Smooth muscle cell (in vitro differentiated cells): ENCODE results near the gene FANCD2. TPM values are rescaled to one million over a fixed set of nuclear protein-coding genes. Genes with fewer than 3 reads are reported as not detected.
"Not testable (repeated sequence)": the region's sequence is repeated elsewhere in the genome, so short reads cannot be mapped to it uniquely, and the experiment has no call there.

Experiments used
- DNase-seq: peaks from one replicate; lab custom pipeline; 2025; ENCODE audit not compliant: unreplicated experiment; lab: John Stamatoyannopoulos, UW
- H2AFZ ChIP-seq: fragments of 200-600 bp; sonication (generic); 2 replicates; pipeline ENCODE4 v1.6.0; 2016; ENCODE audit warnings: antibody characterized with exemption, low read depth, mild to moderate bottlenecking
- H3F3A ChIP-seq: fragments of 200-600 bp; sonication (generic); 2 replicates; pipeline ENCODE4 v1.6.0; 2017; ENCODE audit warnings: antibody characterized with exemption, low read depth
- H3K27ac ChIP-seq: fragments of 200-600 bp; sonication (generic); 2 replicates; pipeline ENCODE4 v1.5.1; 2016; ENCODE audit warnings: low read depth, mild to moderate bottlenecking
- H3K27me3 ChIP-seq: fragments of 200-600 bp; sonication (generic); 2 replicates; pipeline ENCODE4 v1.6.1; 2016; ENCODE audit warnings: low read depth, mild to moderate bottlenecking
- H3K36me3 ChIP-seq: fragments of 200-600 bp; sonication (generic); 2 replicates; pipeline ENCODE4 v1.5.1; 2016; ENCODE audit warnings: low read depth
- H3K4me1 ChIP-seq: fragments of 200-600 bp; sonication (generic); 2 replicates; pipeline ENCODE4 v1.5.1; 2016; ENCODE audit warnings: low read depth
- H3K4me2 ChIP-seq: fragments of 200-600 bp; sonication (generic); 2 replicates; pipeline ENCODE4 v1.6.0; 2016; ENCODE audit warnings: mild to moderate bottlenecking
- H3K4me3 ChIP-seq: fragments of 200-600 bp; sonication (generic); 2 replicates; pipeline ENCODE4 v1.5.1; 2016; ENCODE audit warnings: mild to moderate bottlenecking
- H3K79me2 ChIP-seq: fragments of 200-600 bp; sonication (generic); 2 replicates; pipeline ENCODE4 v1.6.0; 2016; ENCODE audit warnings: low read depth, mild to moderate bottlenecking
- H3K9ac ChIP-seq: fragments of 200-600 bp; sonication (generic); 2 replicates; pipeline ENCODE4 v1.6.0; 2016; ENCODE audit warnings: low read depth
- H3K9me3 ChIP-seq: fragments of 200-600 bp; sonication (generic); replicated peaks from 2 replicates; pipeline ENCODE4 v1.5.1; 2016; ENCODE audit warnings: low read depth
- H4K20me1 ChIP-seq: fragments of 200-600 bp; sonication (generic); 2 replicates; pipeline ENCODE4 v1.6.0; 2016; ENCODE audit warnings: low read depth
- CTCF ChIP-seq: fragments of 200-600 bp; sonication (generic); IDR thresholded peaks from 2 replicates; pipeline ENCODE4 v1.5.1; 2017; ENCODE audit warnings: borderline replicate concordance, mild to moderate bottlenecking, antibody characterized with exemption; ENCODE audit not compliant: insufficient read depth, poor library complexity, severe bottlenecking
- WGBS: methylation state at CpG from one replicate; pipeline ENCODE4 v1.1.7; 2016; ENCODE audit warnings: low lambda C conversion rate; 5-methylcytosine and 5-hydroxymethylcytosine counted together
- polyA plus RNA-seq: library from polyadenylated mRNA; unstranded; fragments of >200 nt; fragmentation: Nextera tagmentation; extraction: Ambion mirVana; gene quantifications from 2 replicates; pipeline ENCODE4 v1.2.1, GENCODE V29; 2016
- total RNA-seq: library from RNA; depleted of rRNA; stranded (reverse); fragments of >200 nt; gene quantifications from 2 replicates; pipeline ENCODE4 v1.2.3, GENCODE V29; 2014

The FANCD2 gene
- total and polyA plus RNA-seq, 2 experiments from 2014 or later: 4.4 to 7.6 TPM

GRCh38 chr3:10006048-10006761 lies 20.0 kb upstream of the FANCD2 start:
- Histone ChIP-seq H3K27ac (no peak overlapping the region), H3K79me2 (no peaks in the 10 kb centered on the region), H3K4me3 (no peak overlapping the region), H3K4me2 (no peak overlapping the region), H3K36me3 (no peaks in the 10 kb centered on the region), H3F3A (no peaks in the 10 kb centered on the region), H4K20me1 (no peaks in the 10 kb centered on the region), H3K4me1 (peaks cover 4% of the 10 kb centered on the region), H3K27me3 (no peaks in the 10 kb centered on the region), H2AFZ (no peak overlapping the region), H3K9me3 (no peaks in the 10 kb centered on the region), H3K9ac (no peak overlapping the region)
- no peak for TF ChIP-seq CTCF
- DNase-seq: no peak
- 87% methylated on average over 10 of the region's 10 CpGs for WGBS

DNA sequence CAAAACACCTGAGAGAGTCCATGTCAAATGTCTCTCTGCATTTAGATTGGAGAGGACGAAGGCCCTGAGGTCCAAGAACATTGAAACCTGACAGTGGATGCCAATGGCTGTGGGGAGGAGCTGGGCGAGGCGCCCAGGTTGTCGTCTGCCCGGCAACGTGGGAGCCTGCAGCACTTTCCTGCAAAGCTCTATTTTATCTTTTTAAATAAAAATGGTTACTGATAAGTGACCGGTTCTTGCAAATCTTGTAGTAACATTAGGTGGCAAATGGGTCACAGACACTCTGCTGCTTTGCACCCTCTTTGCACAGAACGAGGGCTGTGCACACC lies 19.5 kb upstream of the FANCD2 start:
- Histone ChIP-seq H3K4me3 (no peak overlapping the region), H3K27ac (no peak overlapping the region), H3K9me3 (no peaks in the 10 kb centered on the region), H3K9ac (no peak overlapping the region), H3K4me1 (peaks cover 8% of the 10 kb centered on the region), H3K79me2 (no peaks in the 10 kb centered on the region), H3K4me2 (no peak overlapping the region), H3K36me3 (no peaks in the 10 kb centered on the region), H4K20me1 (no peaks in the 10 kb centered on the region), H3K27me3 (no peaks in the 10 kb centered on the region), H3F3A (no peaks in the 10 kb centered on the region), H2AFZ (no peak overlapping the region)
- DNase-seq: no peak
- WGBS: 93% methylated on average over 8 of the region's 8 CpGs
- no peak for TF ChIP-seq CTCF

DNA sequence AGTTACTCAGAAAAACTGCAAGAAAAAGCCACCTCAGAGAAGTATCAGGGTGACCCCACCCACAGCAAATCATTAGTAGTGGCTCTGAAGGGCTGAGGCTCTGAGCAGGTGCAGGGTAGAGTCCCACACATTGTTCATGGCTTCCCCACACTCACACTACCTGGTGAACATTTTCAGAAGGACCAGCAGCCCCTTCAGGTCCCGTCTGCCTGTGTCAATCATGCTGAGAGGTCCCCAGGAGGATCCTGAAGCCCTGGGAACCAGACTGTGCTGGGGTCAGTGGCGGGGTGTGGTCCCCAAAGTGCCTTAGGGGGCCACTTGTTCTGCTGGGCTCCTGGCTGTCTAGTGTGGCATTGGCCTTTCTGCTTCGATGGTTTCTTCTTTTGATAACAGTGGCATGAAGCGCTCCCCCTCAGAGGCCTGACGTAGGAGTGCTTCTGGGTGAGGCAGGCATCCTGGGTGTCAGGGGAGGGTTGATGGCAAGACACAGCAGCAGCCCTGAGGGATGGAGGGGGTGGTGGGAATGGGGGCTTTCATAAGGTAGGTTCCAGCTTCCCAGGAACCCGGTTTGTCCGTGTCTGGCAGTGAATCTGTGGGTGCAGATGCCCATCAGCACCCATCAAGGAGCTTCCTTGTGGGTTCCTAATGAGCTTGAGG lies 19.0 kb upstream of the FANCD2 start:
- Histone ChIP-seq H4K20me1 (no peaks in the 10 kb centered on the region), H3K9ac (no peak overlapping the region), H2AFZ (no peak overlapping the region), H3K4me3 (no peak overlapping the region), H3F3A (no peaks in the 10 kb centered on the region), H3K27me3 (no peaks in the 10 kb centered on the region), H3K36me3 (no peaks in the 10 kb centered on the region), H3K9me3 (no peaks in the 10 kb centered on the region), H3K4me1 (peaks cover 8% of the 10 kb centered on the region), H3K27ac (no peak overlapping the region), H3K79me2 (no peaks in the 10 kb centered on the region), H3K4me2 (no peak overlapping the region)
- no peak for TF ChIP-seq CTCF
- WGBS: 85% methylated on average over 7 of the region's 7 CpGs
- no peak for DNase-seq

- H3K4me3 ChIP-seq: peak overlapping the region; percentile 70
- not testable (repeated sequence) for H3K4me1 ChIP-seq, H3F3A ChIP-seq, H2AFZ ChIP-seq, H3K79me2 ChIP-seq, H4K20me1 ChIP-seq, DNase-seq, H3K27ac ChIP-seq, H3K9me3 ChIP-seq, H3K9ac ChIP-seq, H3K36me3 ChIP-seq, H3K27me3 ChIP-seq
- peak overlapping the region; percentile 90 for H3K4me2 ChIP-seq
- WGBS: 72% methylated on average over 4 of the region's 4 CpGs
Observed at GRCh38 chr3:10008216-10008587, 18.0 kb upstream of the FANCD2 start.
